Measurements from ENCODE around the gene DOCK11. TPM values are rescaled to one million over a fixed set of nuclear protein-coding genes. Genes with fewer than 3 reads are reported as not detected.

Gene DOCK11
- polyA plus RNA-seq, 3 donors, result 20.8 to 39.7 (median 34.8) TPM

GRCh38 chrX:118718737-118719136 is 223.1 kb downstream of the DOCK11 start:
- Histone ChIP-seq H3K27me3 (ENCODE audit: control insufficient read depth in 2 of 2, insufficient read depth in 2 of 2, low read length in 2 of 2) (no peaks in the 10 kb centered on the region), H3K4me3 (replicated peaks in 1 of 3; ENCODE audit: low read depth in 2 of 3, low read length in 3 of 3) (peak overlapping the region in 1 of 3 experiments; percentile 35), H3K4me1 (ENCODE audit: control insufficient read depth in 1 of 2, insufficient read depth in 2 of 2, low read length in 2 of 2) (peaks cover 81 to 82% of the 10 kb centered on the region in 2 donors), H3K9ac (ENCODE audit: insufficient read depth, low read length, poor library complexity, severe bottlenecking) (peak overlapping the region; percentile 70), H3K79me2 (ENCODE audit: insufficient read depth, low read length) (no peaks in the 10 kb centered on the region), H3K27ac (ENCODE audit: low read depth in 1 of 2, low read length in 2 of 2) (peak overlapping the region; percentile 95 to 97), H3K4me2 (replicated peaks; ENCODE audit: extremely low read depth, low read length, poor library complexity, severe bottlenecking) (peak overlapping the region; percentile 51), H4K20me1 (ENCODE audit: insufficient read depth, low read length) (no peaks in the 10 kb centered on the region), H3K9me3 (replicated peaks in 1 of 2; ENCODE audit: control insufficient read depth in 1 of 2, insufficient read depth in 1 of 2, low read length in 2 of 2) (no peaks in the 10 kb centered on the region), H2AFZ (ENCODE audit: insufficient read depth, low read depth, low read length, poor library complexity, severe bottlenecking) (no peak overlapping the region), H3K36me3 (replicated peaks in 1 of 2; ENCODE audit: control insufficient read depth in 1 of 2, insufficient read depth in 2 of 2, low read length in 2 of 2) (no peaks in the 10 kb centered on the region)
- Mint-ChIP-seq H3K36me3 (no peaks in the 10 kb centered on the region), H3K4me3 (peak overlapping the region; percentile 43 to 78), H3K27ac (peak overlapping the region; percentile 97 to 100 (median 99)), H3K9me3 (peaks cover 0 to 16% (median 0%) of the 10 kb centered on the region in 7 donors), H3K4me1 (peaks cover 68% of the 10 kb centered on the region), H3K27me3 (ENCODE audit: low read depth in 3 of 3) (peaks cover 0 to 11% (median 0%) of the 10 kb centered on the region in 3 donors)
- TF ChIP-seq CTCF (IDR thresholded peaks at IDR 0.05), result no peak
- intact Hi-C loops (cut with micrococcal nuclease), result no loop called here
- DNase-seq, result peak; percentile 80 to 89 (median 84)
- no CpG with 5 or more reads among the region's 2 CpGs for WGBS (ENCODE audit: insufficient coverage)

GRCh38 chrX:118720058-118720707 is 224.6 kb downstream of the DOCK11 start:
- H3K9ac ChIP-seq (ENCODE audit: insufficient read depth, low read length, poor library complexity, severe bottlenecking), result no peak overlapping the region
- no CpG with 5 or more reads among the region's 3 CpGs for WGBS (ENCODE audit: insufficient coverage)
- peaks cover 0 to 7% (median 0%) of the 10 kb centered on the region in 3 donors for H3K27me3 Mint-ChIP-seq (ENCODE audit: low read depth in 3 of 3)
- no peak for DNase-seq
- no peaks in the 10 kb centered on the region for H4K20me1 ChIP-seq (ENCODE audit: insufficient read depth, low read length)
- H3K36me3 Mint-ChIP-seq, result no peaks in the 10 kb centered on the region
- no peak overlapping the region for H2AFZ ChIP-seq (ENCODE audit: insufficient read depth, low read depth, low read length, poor library complexity, severe bottlenecking)
- H3K79me2 ChIP-seq (ENCODE audit: insufficient read depth, low read length), result no peaks in the 10 kb centered on the region
- no peak overlapping the region for H3K4me3 ChIP-seq (replicated peaks in 1 of 3; ENCODE audit: low read depth in 2 of 3, low read length in 3 of 3)
- TF ChIP-seq CTCF (IDR thresholded peaks at IDR 0.05), result no peak
- peaks cover 0 to 16% (median 0%) of the 10 kb centered on the region in 7 donors for H3K9me3 Mint-ChIP-seq
- H3K4me1 ChIP-seq (ENCODE audit: control insufficient read depth in 1 of 2, insufficient read depth in 2 of 2, low read length in 2 of 2), result peaks cover 83 to 84% of the 10 kb centered on the region in 2 donors
- intact Hi-C loops (cut with micrococcal nuclease), result no loop called here
- H3K36me3 ChIP-seq (replicated peaks in 1 of 2; ENCODE audit: control insufficient read depth in 1 of 2, insufficient read depth in 2 of 2, low read length in 2 of 2), result no peaks in the 10 kb centered on the region
- no peaks in the 10 kb centered on the region for H3K27me3 ChIP-seq (ENCODE audit: control insufficient read depth in 2 of 2, insufficient read depth in 2 of 2, low read length in 2 of 2)
- no peak overlapping the region for H3K4me2 ChIP-seq (replicated peaks; ENCODE audit: extremely low read depth, low read length, poor library complexity, severe bottlenecking)
- H3K9me3 ChIP-seq (replicated peaks in 1 of 2; ENCODE audit: control insufficient read depth in 1 of 2, insufficient read depth in 1 of 2, low read length in 2 of 2), result no peaks in the 10 kb centered on the region
- H3K27ac Mint-ChIP-seq, result peak overlapping the region in 4 of 7 donors; percentile 8 to 40 (median 18)
- H3K27ac ChIP-seq (ENCODE audit: low read depth in 1 of 2, low read length in 2 of 2), result peak overlapping the region in 1 of 2 donors; percentile 56
- peaks cover 73% of the 10 kb centered on the region for H3K4me1 Mint-ChIP-seq
- H3K4me3 Mint-ChIP-seq, result no peak overlapping the region

Data from CD14-positive monocyte (primary cell).